Keratinocyte (primary cell): ENCODE data around the gene HIC2. TPM values are rescaled to one million over a fixed set of nuclear protein-coding genes. Genes with fewer than 3 reads are reported as not detected.
"Not testable (repeated sequence)": the region's sequence is repeated elsewhere in the genome, so short reads cannot be mapped to it uniquely, and the experiment has no call there.

ENCODE experiments used
- DNase-seq: peaks from one replicate; pipeline ENCODE4 v3.0.0-alpha.2; 2011; ENCODE audit warnings: low read depth, missing footprints, low spot score
- FAIRE-seq: peaks from 2 replicates; lab custom pipeline; 2011; peaks lifted over from hg19 to GRCh38; lab: Jason Lieb, UNC
- H2AFZ ChIP-seq: 2 replicates; pipeline ENCODE4 v1.6.0; 2012; ENCODE audit warnings: low read length, control low read depth, inconsistent platforms; ENCODE audit not compliant: control insufficient read depth
- H3K27ac ChIP-seq: 2 replicates; pipeline ENCODE4 v1.5.1; 2011; ENCODE audit warnings: low read length; ENCODE audit not compliant: control insufficient read depth, insufficient read depth
- H3K27me3 ChIP-seq: 3 replicates; pipeline ENCODE4 v1.6.0; 2011; ENCODE audit warnings: low read length; ENCODE audit not compliant: control insufficient read depth, insufficient read depth; ENCODE audit errors: extremely low read depth
- H3K36me3 ChIP-seq, 2 experiments: 2 replicates in 1 of 2; 3 replicates in 1 of 2; pipeline ENCODE4 v1.5.1; 2011; ENCODE audit warnings: low read length in 2 of 2, mild to moderate bottlenecking in 1 of 2; ENCODE audit not compliant: control insufficient read depth in 2 of 2, insufficient read depth in 2 of 2; ENCODE audit errors: extremely low read depth in 1 of 2
- H3K4me1 ChIP-seq: 3 replicates; pipeline ENCODE4 v1.5.1; 2011; ENCODE audit warnings: low read length; ENCODE audit not compliant: control insufficient read depth, insufficient read depth; ENCODE audit errors: extremely low read depth
- H3K4me2 ChIP-seq: 3 replicates; pipeline ENCODE4 v1.6.0; 2011; ENCODE audit warnings: low read depth, low read length; ENCODE audit not compliant: control insufficient read depth, insufficient read depth; ENCODE audit errors: extremely low read depth
- H3K4me3 ChIP-seq, 3 experiments: fragments of 200-600 bp in 1 of 3; sonication (generic) in 1 of 3; 2 replicates in 2 of 3; 3 replicates in 1 of 3; pipeline ENCODE4 v1.5.1; 2011 to 2016; ENCODE audit warnings: low read length in 3 of 3, mild to moderate bottlenecking in 3 of 3, control low read depth in 2 of 3, inconsistent platforms in 1 of 3, low read depth in 1 of 3, mixed read lengths in 1 of 3, mixed run types in 1 of 3, moderate library complexity in 1 of 3; ENCODE audit not compliant: control insufficient read depth in 2 of 3, insufficient read depth in 2 of 3; ENCODE audit errors: extremely low read depth in 1 of 3
- H3K79me2 ChIP-seq: 2 replicates; pipeline ENCODE4 v1.6.0; 2012; ENCODE audit warnings: low read length; ENCODE audit not compliant: control insufficient read depth, insufficient read depth
- H3K9ac ChIP-seq: 3 replicates; pipeline ENCODE4 v1.6.0; 2011; ENCODE audit warnings: low read length; ENCODE audit not compliant: control insufficient read depth, insufficient read depth; ENCODE audit errors: extremely low read depth
- H3K9me1 ChIP-seq: 3 replicates; pipeline ENCODE4 v1.6.0; 2011; ENCODE audit warnings: low read length; ENCODE audit not compliant: control insufficient read depth, insufficient read depth; ENCODE audit errors: extremely low read depth
- H3K9me3 ChIP-seq: 2 replicates; pipeline ENCODE4 v1.5.1; 2012; ENCODE audit warnings: low read depth, low read length; ENCODE audit not compliant: control insufficient read depth
- H4K20me1 ChIP-seq: 3 replicates; pipeline ENCODE4 v1.6.0; 2011; ENCODE audit warnings: low read length; ENCODE audit not compliant: control insufficient read depth, insufficient read depth; ENCODE audit errors: extremely low read depth
- dilution Hi-C: fragments of 300-500 bp; cut with MboI; formaldehyde crosslinking; loops from one replicate; pipeline ENCODE4 v1.7.0; 2020; ENCODE audit warnings: low sequenced_read_pairs; ENCODE audit not compliant: extremely low pct_ligation_motif_present
- polyA plus RNA-seq, 5 experiments: library from polyadenylated mRNA; depleted of rRNA in 3 of 5; stranded (reverse) in 3 of 5; stranded (forward) in 1 of 5; unstranded in 1 of 5; fragments of >200 nt; gene quantifications; 1 replicate in 1 of 5; 2 replicates in 3 of 5; 3 replicates in 1 of 5; pipeline versions ENCODE4 v1.2.1 to v1.2.3, GENCODE V29; 2011 to 2012; ENCODE audit warnings: missing spikeins in 2 of 5, low read depth in 1 of 5, low replicate concordance in 1 of 5

The HIC2 gene
- polyA plus RNA-seq, 1 donor (not counting 4 experiments of a cell fraction or from before 2014, with no cell fraction given): 1.2 TPM

DNA sequence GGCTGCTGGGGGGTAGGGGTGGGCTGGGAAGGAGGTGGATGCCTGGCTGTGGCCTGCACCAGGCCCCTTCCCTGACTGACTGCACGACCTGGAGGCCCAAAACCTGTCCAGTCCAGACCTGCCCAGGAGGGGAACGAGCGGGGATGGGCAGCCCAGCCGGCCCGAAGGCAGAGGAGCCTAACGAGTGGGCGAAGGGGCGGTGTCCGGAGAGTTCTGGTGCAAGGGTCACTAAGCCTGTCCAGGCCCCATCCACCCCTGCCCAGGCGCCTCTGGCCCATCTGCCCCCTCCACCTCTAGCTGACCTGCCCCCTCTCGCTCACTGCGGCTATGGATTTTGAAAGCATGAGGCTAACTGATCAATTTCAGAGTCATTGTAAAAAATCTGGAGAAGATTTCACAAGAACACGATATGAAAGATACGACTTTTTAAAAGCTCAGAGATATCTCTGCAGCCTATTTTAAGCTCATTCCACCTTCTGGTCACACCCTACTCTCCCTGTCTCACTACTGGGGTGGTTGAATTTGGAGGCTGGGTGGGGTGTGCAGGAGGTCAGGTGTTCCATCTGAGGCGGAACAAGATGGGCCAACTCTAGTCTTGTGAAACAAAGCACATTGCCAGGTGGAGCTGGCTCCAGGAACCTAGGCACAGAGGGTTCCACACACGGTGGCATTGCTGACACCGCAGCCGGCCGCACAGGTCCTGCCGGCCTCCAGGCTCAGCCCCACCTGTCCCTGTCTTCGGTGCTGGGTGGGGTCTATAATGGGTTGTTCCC is 15.8 kb upstream of the HIC2 start:
- H3K4me1 ChIP-seq, FAIRE-seq, H3K9me1 ChIP-seq, H3K27me3 ChIP-seq, H3K27ac ChIP-seq, DNase-seq, dilution Hi-C loops, H3K4me2 ChIP-seq, H4K20me1 ChIP-seq, H3K9me3 ChIP-seq, H2AFZ ChIP-seq, H3K79me2 ChIP-seq, H3K4me3 ChIP-seq, H3K9ac ChIP-seq, H3K36me3 ChIP-seq: not testable (repeated sequence)

GRCh38 chr22:21402763-21403314 is 14.3 kb upstream of the HIC2 start:
- H3K9me3 ChIP-seq, H3K9me1 ChIP-seq, H2AFZ ChIP-seq, H3K4me3 ChIP-seq, DNase-seq, dilution Hi-C loops, H4K20me1 ChIP-seq, FAIRE-seq, H3K27me3 ChIP-seq, H3K9ac ChIP-seq, H3K36me3 ChIP-seq, H3K4me2 ChIP-seq, H3K27ac ChIP-seq, H3K4me1 ChIP-seq, H3K79me2 ChIP-seq: not testable (repeated sequence)

DNA sequence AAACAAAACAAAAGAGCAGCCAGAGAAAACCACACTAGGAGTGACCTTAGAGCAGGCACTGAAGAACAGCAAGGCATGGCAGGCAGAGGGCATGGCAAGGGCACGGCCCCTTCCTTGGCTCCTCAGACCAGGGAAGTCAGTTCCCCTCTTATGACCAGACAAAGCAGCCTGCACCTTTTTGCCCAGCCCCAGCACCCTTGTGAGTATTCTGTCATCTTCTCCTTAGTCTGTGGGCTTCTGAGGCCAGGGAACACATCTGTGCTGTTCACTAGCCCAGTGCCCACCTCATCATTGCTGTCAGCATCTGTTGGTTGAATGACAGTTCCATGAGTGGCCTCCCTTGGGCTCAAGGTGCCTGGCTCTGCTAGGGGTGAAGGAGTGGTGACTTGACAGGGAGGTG is 10.0 kb upstream of the HIC2 start:
- H3K9me1 ChIP-seq, H4K20me1 ChIP-seq, H3K4me1 ChIP-seq, DNase-seq, H3K9me3 ChIP-seq, H3K36me3 ChIP-seq, H3K27ac ChIP-seq, FAIRE-seq, H2AFZ ChIP-seq, H3K79me2 ChIP-seq, H3K4me2 ChIP-seq, H3K27me3 ChIP-seq, H3K4me3 ChIP-seq, dilution Hi-C loops, H3K9ac ChIP-seq: not testable (repeated sequence)

- H2AFZ ChIP-seq: not testable (repeated sequence)
Observed at GRCh38 chr22:21407792-21408191, 9.4 kb upstream of the HIC2 start.

GRCh38 chr22:21416375-21416774 is 796 bp upstream of the HIC2 start:
- dilution Hi-C loops, FAIRE-seq, H4K20me1 ChIP-seq, H3K9me1 ChIP-seq, H3K4me3 ChIP-seq, H3K27me3 ChIP-seq, H3K4me1 ChIP-seq, H3K79me2 ChIP-seq, H3K36me3 ChIP-seq, H3K9me3 ChIP-seq, H2AFZ ChIP-seq, DNase-seq, H3K9ac ChIP-seq, H3K4me2 ChIP-seq, H3K27ac ChIP-seq: not testable (repeated sequence)

More at GRCh38 chr22:21407792-21408191, 9.4 kb upstream of the HIC2 start:
- H3K9me3 ChIP-seq, H3K4me3 ChIP-seq, H3K27me3 ChIP-seq, FAIRE-seq, H3K79me2 ChIP-seq, H3K27ac ChIP-seq, H3K4me1 ChIP-seq, H3K9ac ChIP-seq, H3K9me1 ChIP-seq, H3K36me3 ChIP-seq, DNase-seq, H4K20me1 ChIP-seq, dilution Hi-C loops, H3K4me2 ChIP-seq: not testable (repeated sequence)
